GM12875 (cell line): ENCODE data around the gene RSPH1.

Experiments used
- H3K4me3 ChIP-seq: one replicate; pipeline ENCODE4 v1.5.1; 2011; ENCODE audit warnings: low read depth, low read length, control low read depth
- CTCF ChIP-seq: IDR thresholded peaks from 2 replicates; pipeline ENCODE4 v1.5.1; 2011; ENCODE audit warnings: low read depth, mild to moderate bottlenecking, control low read depth, inconsistent platforms, low read length, moderate library complexity, borderline replicate concordance; ENCODE audit not compliant: insufficient read depth

The RSPH1 gene

GRCh38 chr21:42429021-42429420 lies 67.0 kb downstream of the RSPH1 start:
- TF ChIP-seq CTCF = no peak
- no peak overlapping the region for H3K4me3 ChIP-seq

DNA sequence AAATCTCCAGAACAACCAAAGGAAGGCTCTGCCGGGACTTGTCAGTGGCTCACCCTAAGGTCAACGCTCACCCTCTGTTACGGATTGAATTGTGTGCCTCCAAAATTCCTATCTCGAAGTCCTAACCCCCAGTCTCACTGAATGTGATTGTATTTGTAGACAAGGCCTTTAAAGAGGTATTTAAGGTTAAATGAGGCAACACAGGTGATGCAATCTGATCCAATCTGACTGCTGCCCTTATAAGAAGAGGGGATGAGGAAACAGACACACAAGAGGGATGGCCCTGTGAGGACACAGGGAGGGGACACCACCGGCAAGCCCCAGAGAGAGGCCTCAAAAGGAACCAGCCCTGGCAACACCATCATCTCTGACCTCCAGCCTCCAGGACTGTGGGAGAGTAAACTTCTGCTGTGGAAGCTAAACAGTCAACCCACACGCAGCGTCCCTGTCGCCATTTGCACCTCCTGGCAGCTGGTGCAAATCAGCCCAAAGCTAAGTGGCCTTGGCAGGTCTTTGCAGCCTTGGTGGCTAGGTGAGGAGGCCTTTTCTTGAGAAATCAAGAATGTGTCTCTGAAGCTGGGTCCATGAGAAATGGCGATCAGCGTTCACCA lies 68.1 kb downstream of the RSPH1 start:
- TF ChIP-seq CTCF = no peak
- H3K4me3 ChIP-seq = no peak overlapping the region

GRCh38 chr21:42426876-42427480 lies 69.0 kb downstream of the RSPH1 start:
- TF ChIP-seq CTCF = no peak
- H3K4me3 ChIP-seq = no peak overlapping the region

GRCh38 chr21:42426424-42426823 lies 69.6 kb downstream of the RSPH1 start:
- TF ChIP-seq CTCF = no peak
- H3K4me3 ChIP-seq = no peak overlapping the region

GRCh38 chr21:42425591-42425990 lies 70.4 kb downstream of the RSPH1 start:
- TF ChIP-seq CTCF = no peak
- H3K4me3 ChIP-seq = no peak overlapping the region

DNA sequence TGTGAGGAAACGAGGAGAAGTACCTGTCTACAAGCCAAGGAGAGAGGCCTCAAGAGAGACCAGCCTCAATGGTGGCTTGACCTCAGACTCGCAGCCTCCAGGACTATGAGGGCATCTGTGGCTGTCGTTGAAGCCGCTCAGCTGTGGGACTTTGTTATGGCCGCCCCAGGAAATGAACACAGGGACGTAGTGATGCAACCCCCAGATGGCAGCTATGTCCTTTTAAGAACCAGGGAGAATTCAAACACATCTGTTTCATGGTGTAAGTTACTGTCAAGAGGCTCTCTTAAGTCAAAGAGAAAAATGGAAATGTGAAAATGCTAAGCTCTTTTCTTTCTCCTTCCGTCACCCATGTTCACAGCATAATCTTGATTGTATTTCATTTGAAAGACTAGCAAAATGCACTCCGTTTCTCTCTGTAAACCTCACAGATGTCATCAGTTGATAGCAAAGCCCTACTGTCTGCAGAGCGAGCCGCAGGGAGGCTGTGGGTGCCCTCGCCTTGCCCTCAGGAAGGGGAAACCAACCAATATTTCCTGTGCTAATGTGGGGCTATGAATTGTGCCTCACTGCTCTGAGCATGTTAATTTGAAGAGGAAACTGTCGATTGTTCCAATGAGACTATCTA lies 71.0 kb downstream of the RSPH1 start:
- no peak overlapping the region for H3K4me3 ChIP-seq
- no peak for TF ChIP-seq CTCF

- TF ChIP-seq CTCF = no peak
- no peak overlapping the region for H3K4me3 ChIP-seq
Observed at GRCh38 chr21:42423685-42424084, 72.3 kb downstream of the RSPH1 start.
